Measurements from ENCODE around the gene HTR1E.

The HTR1E gene

GRCh38 chr6:86952991-86953390 lies 15.7 kb downstream of the HTR1E start (continued):
- TF ChIP-seq POU6F1 (CRISPR knock-in tag; IDR thresholded peaks at IDR 0.05; ENCODE audit: borderline replicate concordance, low read depth) (no peak), ARNTL (CRISPR knock-in tag; IDR thresholded peaks at IDR 0.05; ENCODE audit: borderline replicate concordance, low read depth) (no peak), RARB (CRISPR knock-in tag; IDR thresholded peaks at IDR 0.05) (no peak)

GRCh38 chr6:86959656-86960055 lies 22.3 kb downstream of the HTR1E start:
- no peak for ATAC-seq
- no peak for TF ChIP-seq ZC3H10 (CRISPR knock-in tag; IDR thresholded peaks at IDR 0.05)
- TF ChIP-seq, protein P1, sequence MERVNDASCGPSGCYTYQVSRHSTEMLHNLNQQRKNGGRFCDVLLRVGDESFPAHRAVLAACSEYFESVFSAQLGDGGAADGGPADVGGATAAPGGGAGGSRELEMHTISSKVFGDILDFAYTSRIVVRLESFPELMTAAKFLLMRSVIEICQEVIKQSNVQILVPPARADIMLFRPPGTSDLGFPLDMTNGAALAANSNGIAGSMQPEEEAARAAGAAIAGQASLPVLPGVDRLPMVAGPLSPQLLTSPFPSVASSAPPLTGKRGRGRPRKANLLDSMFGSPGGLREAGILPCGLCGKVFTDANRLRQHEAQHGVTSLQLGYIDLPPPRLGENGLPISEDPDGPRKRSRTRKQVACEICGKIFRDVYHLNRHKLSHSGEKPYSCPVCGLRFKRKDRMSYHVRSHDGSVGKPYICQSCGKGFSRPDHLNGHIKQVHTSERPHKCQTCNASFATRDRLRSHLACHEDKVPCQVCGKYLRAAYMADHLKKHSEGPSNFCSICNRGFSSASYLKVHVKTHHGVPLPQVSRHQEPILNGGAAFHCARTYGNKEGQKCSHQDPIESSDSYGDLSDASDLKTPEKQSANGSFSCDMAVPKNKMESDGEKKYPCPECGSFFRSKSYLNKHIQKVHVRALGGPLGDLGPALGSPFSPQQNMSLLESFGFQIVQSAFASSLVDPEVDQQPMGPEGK (CRISPR knock-in tag; IDR thresholded peaks at IDR 0.05; ENCODE audit: borderline replicate concordance) = no peak
- no peak for TF ChIP-seq RARB (CRISPR knock-in tag; IDR thresholded peaks at IDR 0.05)
- no peak for TF ChIP-seq TSHZ2 (CRISPR knock-in tag; IDR thresholded peaks at IDR 0.05)
- no peak for TF ChIP-seq GLIS3 (CRISPR knock-in tag; IDR thresholded peaks at IDR 0.05)
- no peak for TF ChIP-seq ESRRG (CRISPR knock-in tag; IDR thresholded peaks at IDR 0.05)
- TF ChIP-seq CSDC2 (CRISPR knock-in tag; IDR thresholded peaks at IDR 0.05) = no peak
- no peak for TF ChIP-seq TCF4 (CRISPR knock-in tag; IDR thresholded peaks at IDR 0.05; ENCODE audit: borderline replicate concordance)
- TF ChIP-seq ZNF8 (CRISPR knock-in tag; IDR thresholded peaks at IDR 0.05) = no peak
- no peak for TF ChIP-seq TOX (CRISPR knock-in tag; IDR thresholded peaks at IDR 0.05; ENCODE audit: borderline replicate concordance)
- no peak for TF ChIP-seq POU6F1 (CRISPR knock-in tag; IDR thresholded peaks at IDR 0.05; ENCODE audit: borderline replicate concordance, low read depth)
- TF ChIP-seq ZFP30 (CRISPR knock-in tag; IDR thresholded peaks at IDR 0.05) = no peak
- no peak for TF ChIP-seq ZNF70 (CRISPR knock-in tag; IDR thresholded peaks at IDR 0.05)
- no peak for TF ChIP-seq ISL1 (CRISPR knock-in tag; IDR thresholded peaks at IDR 0.05)
- no peak for TF ChIP-seq ZFP3 (CRISPR knock-in tag; IDR thresholded peaks at IDR 0.05)
- TF ChIP-seq ZNF565 (CRISPR knock-in tag; conservative IDR thresholded peaks at IDR 0.05; ENCODE audit: low read depth) = no peak

DNA sequence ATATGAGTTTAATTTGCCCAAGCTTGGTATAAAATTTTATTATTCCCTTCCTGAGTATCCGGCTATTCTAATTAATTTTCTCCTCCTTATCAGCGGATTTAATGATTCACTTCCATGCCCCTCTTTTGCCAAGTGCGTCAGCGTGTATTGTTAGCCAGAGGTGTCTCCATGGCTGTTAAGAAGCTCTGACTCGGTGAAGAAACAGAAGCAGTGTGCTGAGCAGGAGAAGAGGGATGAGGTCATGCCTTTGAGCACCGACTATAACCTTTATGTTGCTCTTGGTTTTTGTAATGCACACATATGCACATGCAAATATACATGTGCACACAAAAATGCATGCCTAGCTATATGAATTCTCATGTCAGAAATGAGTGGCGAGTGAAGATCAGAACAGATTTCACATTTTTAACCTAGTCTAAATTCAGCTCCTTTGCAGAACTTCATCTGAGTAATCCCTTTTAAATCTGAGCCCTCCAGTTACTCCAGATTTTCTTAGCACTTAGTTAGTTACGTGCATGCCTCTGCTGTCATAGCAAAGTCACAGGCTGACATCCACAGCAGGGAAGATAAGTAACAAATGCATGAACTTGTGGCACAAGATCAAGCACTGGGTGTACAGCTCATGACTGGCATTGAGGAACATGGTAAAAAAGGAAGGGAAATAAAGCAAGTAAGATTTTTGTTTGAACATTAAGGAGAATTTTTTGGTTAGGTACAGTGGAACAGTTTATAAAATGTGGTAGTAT lies 24.3 kb downstream of the HTR1E start:
- no peak for ATAC-seq
- TF ChIP-seq, protein P2, sequence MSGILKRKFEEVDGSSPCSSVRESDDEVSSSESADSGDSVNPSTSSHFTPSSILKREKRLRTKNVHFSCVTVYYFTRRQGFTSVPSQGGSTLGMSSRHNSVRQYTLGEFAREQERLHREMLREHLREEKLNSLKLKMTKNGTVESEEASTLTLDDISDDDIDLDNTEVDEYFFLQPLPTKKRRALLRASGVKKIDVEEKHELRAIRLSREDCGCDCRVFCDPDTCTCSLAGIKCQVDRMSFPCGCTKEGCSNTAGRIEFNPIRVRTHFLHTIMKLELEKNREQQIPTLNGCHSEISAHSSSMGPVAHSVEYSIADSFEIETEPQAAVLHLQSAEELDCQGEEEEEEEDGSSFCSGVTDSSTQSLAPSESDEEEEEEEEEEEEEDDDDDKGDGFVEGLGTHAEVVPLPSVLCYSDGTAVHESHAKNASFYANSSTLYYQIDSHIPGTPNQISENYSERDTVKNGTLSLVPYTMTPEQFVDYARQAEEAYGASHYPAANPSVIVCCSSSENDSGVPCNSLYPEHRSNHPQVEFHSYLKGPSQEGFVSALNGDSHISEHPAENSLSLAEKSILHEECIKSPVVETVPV (CRISPR knock-in tag; IDR thresholded peaks at IDR 0.05) = no peak
- TF ChIP-seq POU6F1 (CRISPR knock-in tag; IDR thresholded peaks at IDR 0.05; ENCODE audit: borderline replicate concordance, low read depth) (no peak), ZFP3 (CRISPR knock-in tag; IDR thresholded peaks at IDR 0.05) (no peak), ZNF8 (CRISPR knock-in tag; IDR thresholded peaks at IDR 0.05) (no peak), TOX (CRISPR knock-in tag; IDR thresholded peaks at IDR 0.05; ENCODE audit: borderline replicate concordance) (no peak), ESRRG (CRISPR knock-in tag; IDR thresholded peaks at IDR 0.05) (no peak), ISL1 (CRISPR knock-in tag; IDR thresholded peaks at IDR 0.05) (no peak), OSR1 (CRISPR knock-in tag; IDR thresholded peaks at IDR 0.05) (no peak), RARB (CRISPR knock-in tag; IDR thresholded peaks at IDR 0.05) (no peak), SNAI2 (CRISPR knock-in tag; IDR thresholded peaks at IDR 0.05) (no peak), ARNTL (CRISPR knock-in tag; IDR thresholded peaks at IDR 0.05; ENCODE audit: borderline replicate concordance, low read depth) (no peak), TSHZ2 (CRISPR knock-in tag; IDR thresholded peaks at IDR 0.05) (no peak), CREB5 (CRISPR knock-in tag; IDR thresholded peaks at IDR 0.05; ENCODE audit: low read depth) (no peak)

All from SK-N-SH treated with all-trans-retinoic acid at 6 μM for 48 hours (cell line).